Spleen (tissue), 7 donors: ENCODE measurements around the gene AHRR.

Experiments used
- CTCF ChIP-seq, 11 experiments: fragments of 200-600 bp in 7 of 11; fragments of 450-650 bp in 4 of 11; sonication (generic) in 4 of 11; IDR thresholded peaks in 8 of 11; conservative IDR thresholded peaks in 3 of 11; 1 replicate in 7 of 11; 2 replicates in 4 of 11; pipeline versions ENCODE4 v1.4.0 to v1.8.0; 2016 to 2021; ENCODE audit warnings: antibody characterized with exemption in 11 of 11, inconsistent platforms in 4 of 11, mild to moderate bottlenecking in 1 of 11
- POLR2A ChIP-seq, 3 donors: fragments of 450-650 bp; IDR thresholded peaks; one replicate each; pipeline ENCODE4 v1.5.1; 2017; ENCODE audit warnings: antibody characterized with exemption in 3 of 3, mild to moderate bottlenecking in 1 of 3
- donor health status: DM: no; HTN: no; CAD: no; lungs with moderate emphysema.
- donor health status: DM: no; HTN: no; CAD: no.
- donor health status: DM: no; HTN: no; CAD: no.

- TF ChIP-seq CTCF (IDR thresholded peaks at IDR 0.05 in 8 of 11, conservative IDR thresholded peaks at IDR 0.05 in 3 of 11) (no peak), POLR2A (IDR thresholded peaks at IDR 0.05) (no peak)
These were observed 78.1 kb downstream of the AHRR start for GRCh38 chr5:399296-400281.
